ENCODE data around the gene ATAD3C.

DNA sequence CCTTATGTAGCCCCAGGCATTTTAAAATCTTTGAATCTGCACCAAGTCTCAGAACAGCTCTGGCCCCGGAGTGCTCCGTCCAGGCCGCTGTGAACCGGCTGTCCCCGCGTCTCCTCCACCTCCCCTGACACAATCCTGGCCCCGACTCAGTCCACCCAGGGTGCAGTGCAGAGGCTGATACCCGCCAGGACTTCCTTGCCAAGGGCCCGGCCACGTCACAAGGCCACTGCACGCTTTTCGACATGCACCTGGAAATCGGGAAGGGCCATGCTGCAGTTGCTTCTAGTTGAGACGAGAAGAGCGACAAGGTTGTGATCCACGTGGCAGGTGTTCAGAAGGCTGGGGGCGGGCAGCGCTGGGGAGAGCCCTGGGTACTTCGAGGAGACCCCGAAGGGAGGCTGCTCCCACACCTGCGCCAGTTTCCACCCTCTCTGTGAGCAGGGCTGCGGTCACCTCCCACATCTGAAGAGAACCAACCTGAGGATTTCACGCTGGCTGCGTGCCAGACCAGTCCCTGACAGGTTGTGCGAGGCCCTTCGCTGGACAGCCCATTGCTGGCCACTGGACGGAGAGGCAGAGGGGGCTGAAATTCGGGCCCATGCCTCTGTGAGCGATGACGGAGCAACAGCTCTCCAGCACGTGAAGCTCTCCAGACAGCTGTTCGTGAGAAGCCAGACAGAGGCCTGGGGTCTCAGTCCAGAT, 7.3 kb upstream of the ATAD3C start:
- TF ChIP-seq, protein P1, sequence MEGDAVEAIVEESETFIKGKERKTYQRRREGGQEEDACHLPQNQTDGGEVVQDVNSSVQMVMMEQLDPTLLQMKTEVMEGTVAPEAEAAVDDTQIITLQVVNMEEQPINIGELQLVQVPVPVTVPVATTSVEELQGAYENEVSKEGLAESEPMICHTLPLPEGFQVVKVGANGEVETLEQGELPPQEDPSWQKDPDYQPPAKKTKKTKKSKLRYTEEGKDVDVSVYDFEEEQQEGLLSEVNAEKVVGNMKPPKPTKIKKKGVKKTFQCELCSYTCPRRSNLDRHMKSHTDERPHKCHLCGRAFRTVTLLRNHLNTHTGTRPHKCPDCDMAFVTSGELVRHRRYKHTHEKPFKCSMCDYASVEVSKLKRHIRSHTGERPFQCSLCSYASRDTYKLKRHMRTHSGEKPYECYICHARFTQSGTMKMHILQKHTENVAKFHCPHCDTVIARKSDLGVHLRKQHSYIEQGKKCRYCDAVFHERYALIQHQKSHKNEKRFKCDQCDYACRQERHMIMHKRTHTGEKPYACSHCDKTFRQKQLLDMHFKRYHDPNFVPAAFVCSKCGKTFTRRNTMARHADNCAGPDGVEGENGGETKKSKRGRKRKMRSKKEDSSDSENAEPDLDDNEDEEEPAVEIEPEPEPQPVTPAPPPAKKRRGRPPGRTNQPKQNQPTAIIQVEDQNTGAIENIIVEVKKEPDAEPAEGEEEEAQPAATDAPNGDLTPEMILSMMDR (IDR thresholded peaks at IDR 0.05) = no peak
- TF ChIP-seq POLR2A (IDR thresholded peaks at IDR 0.05) = no peak

Data from heart left ventricle (tissue), 13 donors.